K562 (cell line): ENCODE measurements around the gene CCDC138. TPM values are rescaled to one million over a fixed set of nuclear protein-coding genes. Genes with fewer than 3 reads are reported as not detected.

Experiments used
- ATAC-seq: fragments of 200-7000 bp; cut with Tn5 transposase; 3 replicates; pipeline ENCODE4 v1.9.1; 2020; ENCODE audit warnings: moderate library complexity
- BruUV-seq: library from RNA; stranded (reverse); fragments of 400-500 nt; replicated peaks from 2 replicates; lab custom pipeline; 2021; lab: Mats Ljungman, UMichigan
- CTCF ChIA-PET: fragments of 300-600 bp; formaldehyde crosslinking; extraction: SDS; loops from one replicate; lab custom pipeline; 2021; ENCODE audit warnings: low intra/inter-chr PET ratio; lab: Yijun Ruan, JAX
- POLR2A ChIA-PET: fragments of 300-600, 350-650 bp; sonication (Branson Sonifier 250); formaldehyde crosslinking; extraction: SDS; loops from one replicate; lab custom pipeline; 2021; ENCODE audit warnings: antibody characterized with exemption, inconsistent platforms; lab: Yijun Ruan, JAX
- DNase-seq, 4 experiments: peaks; one replicate each; pipeline versions ENCODE4 v3.0.0 to v3.0.0-alpha.2; 2011 to 2018; ENCODE audit warnings: low spot score in 3 of 4, mixed read lengths in 3 of 4; ENCODE audit errors: extremely low read depth in 1 of 4
- FAIRE-seq: peaks from 2 replicates; lab custom pipeline; 2011; peaks lifted over from hg19 to GRCh38; lab: Jason Lieb, UNC
- H2AFZ ChIP-seq: 2 replicates; pipeline ENCODE4 v1.6.0; 2011; ENCODE audit warnings: low read depth, low read length, control low read depth, inconsistent platforms
- H3K27ac ChIP-seq: fragments of 200-600 bp; 3 replicates; pipeline ENCODE4 v1.8.0; 2011; ENCODE audit warnings: low read depth, mild to moderate bottlenecking, control low read depth, inconsistent platforms, low read length, moderate library complexity, mixed read lengths; ENCODE audit errors: extremely low read depth
- H3K27me3 ChIP-seq, 2 experiments: fragments of 300-600 bp in 1 of 2; 2 replicates in 1 of 2; 3 replicates in 1 of 2; pipeline versions ENCODE4 v1.6.0 to v1.8.0; 2011; ENCODE audit warnings: inconsistent platforms in 2 of 2, low read length in 2 of 2, mild to moderate bottlenecking in 1 of 2, mixed read lengths in 1 of 2, moderate library complexity in 1 of 2; ENCODE audit not compliant: control insufficient read depth in 2 of 2, insufficient read depth in 2 of 2
- H3K36me3 ChIP-seq: fragments of 300-600 bp; 3 replicates; pipeline ENCODE4 v1.8.0; 2011; ENCODE audit warnings: mild to moderate bottlenecking, low read length, inconsistent platforms; ENCODE audit not compliant: control insufficient read depth, insufficient read depth
- H3K4me1 ChIP-seq, 2 experiments: fragments of 200-600 bp in 1 of 2; replicated peaks in 1 of 2; 2 replicates in 1 of 2; 3 replicates in 1 of 2; pipeline versions ENCODE4 v1.5.1 to v1.8.0; 2011; ENCODE audit warnings: inconsistent platforms in 2 of 2, low read length in 2 of 2, mild to moderate bottlenecking in 1 of 2, mixed read lengths in 1 of 2, moderate library complexity in 1 of 2; ENCODE audit not compliant: control insufficient read depth in 2 of 2, insufficient read depth in 2 of 2
- H3K4me2 ChIP-seq: 2 replicates; pipeline ENCODE4 v1.6.1; 2011; ENCODE audit warnings: low read length, control low read depth, inconsistent platforms, mixed read lengths; ENCODE audit not compliant: insufficient read depth
- H3K4me3 ChIP-seq: fragments of 200-600 bp; sonication (generic), shearing (Covaris generic); 2 replicates; pipeline ENCODE4 v1.5.1; 2016; ENCODE audit warnings: control low read depth, inconsistent platforms
- H3K79me2 ChIP-seq: fragments of 200-600 bp; 3 replicates; pipeline ENCODE4 v1.8.0; 2011; ENCODE audit warnings: low read length, inconsistent platforms; ENCODE audit not compliant: control insufficient read depth, insufficient read depth
- H3K9ac ChIP-seq, 2 experiments: 2 replicates each; pipeline versions ENCODE4 v1.6.0 to v1.6.1; 2011; ENCODE audit warnings: low read depth in 2 of 2, low read length in 2 of 2, control low read depth in 1 of 2, inconsistent platforms in 1 of 2, mild to moderate bottlenecking in 1 of 2, mixed read lengths in 1 of 2; ENCODE audit not compliant: insufficient read depth in 1 of 2
- H3K9me1 ChIP-seq: one replicate; pipeline ENCODE4 v1.6.0; 2011; ENCODE audit warnings: inconsistent platforms, mild to moderate bottlenecking, low read length, moderate library complexity; ENCODE audit not compliant: control insufficient read depth, insufficient read depth
- H3K9me3 ChIP-seq: replicated peaks from 2 replicates; pipeline ENCODE4 v1.5.1; 2011; ENCODE audit warnings: low read depth, low read length, inconsistent platforms; ENCODE audit not compliant: control insufficient read depth, insufficient read depth
- H4K20me1 ChIP-seq: replicated peaks from 2 replicates; pipeline ENCODE4 v1.6.1; 2011; ENCODE audit warnings: low read length, inconsistent platforms, mixed read lengths; ENCODE audit not compliant: control insufficient read depth, insufficient read depth
- ARID2 ChIP-seq: fragments of 450-650 bp; IDR thresholded peaks from 2 replicates; pipeline ENCODE4 v1.6.1; 2017; ENCODE audit warnings: antibody characterized with exemption, mild to moderate bottlenecking
- BRD4 ChIP-seq: fragments of 200-600 bp; sonication (generic); IDR thresholded peaks from 2 replicates; pipeline ENCODE4 v1.6.1; 2017; ENCODE audit warnings: inconsistent platforms
- CREB5 ChIP-seq: fragments of 250-450 bp; sonication (Bioruptor Pico); IDR thresholded peaks from 2 replicates; pipeline ENCODE4 v1.5.0; 2020; ENCODE audit warnings: mild to moderate bottlenecking
- HMGXB4 ChIP-seq: sonication (generic); formaldehyde crosslinking; IDR thresholded peaks from 2 replicates; pipeline ENCODE4 v1.8.1; 2023; ENCODE audit warnings: mild to moderate bottlenecking, missing genetic modification reagents
- HNRNPUL1 ChIP-seq: fragments of 200-400 bp; formaldehyde crosslinking; IDR thresholded peaks from 2 replicates; pipeline ENCODE4 v1.6.1; 2017; ENCODE audit warnings: low read length
- HOXB6 ChIP-seq: fragments of 250-450 bp; sonication (Bioruptor Pico); IDR thresholded peaks from 2 replicates; pipeline ENCODE4 v1.5.1; 2022; ENCODE audit warnings: mild to moderate bottlenecking, borderline replicate concordance
- ID3 ChIP-seq, 2 experiments: fragments of 250-450 bp in 1 of 2; fragments of 450-650 bp in 1 of 2; sonication (Bioruptor Pico) in 1 of 2; IDR thresholded peaks; 2 replicates each; pipeline versions ENCODE4 v1.6.1 to v1.8.0; 2016 to 2021; ENCODE audit warnings: mild to moderate bottlenecking in 2 of 2, moderate library complexity in 2 of 2, missing compliant biosample characterization in 1 of 2, missing genetic modification characterization in 1 of 2
- KAT2B ChIP-seq: IDR thresholded peaks from one replicate; pipeline ENCODE4 v1.6.1; 2012; ENCODE audit warnings: low read depth, mild to moderate bottlenecking, control low read depth, inconsistent platforms, low read length, moderate library complexity
- KLF10 ChIP-seq: fragments of 250-450 bp; sonication (Bioruptor Pico); IDR thresholded peaks from 2 replicates; pipeline ENCODE4 v1.6.1; 2021; ENCODE audit warnings: matching md5 sums
- NEUROD1 ChIP-seq: fragments of 150-350 bp; IDR thresholded peaks from 2 replicates; pipeline ENCODE4 v1.6.1; 2014; ENCODE audit warnings: borderline replicate concordance, low read length, low read depth; ENCODE audit not compliant: partially characterized antibody
- SOX6 ChIP-seq: fragments of 450-650 bp; IDR thresholded peaks from 2 replicates; pipeline ENCODE4 v1.6.1; 2014; ENCODE audit warnings: mild to moderate bottlenecking
- TCF7L2 ChIP-seq: fragments of 150-350 bp; IDR thresholded peaks from 2 replicates; pipeline ENCODE4 v1.6.1; 2016; ENCODE audit warnings: low read depth, mild to moderate bottlenecking, low read length, moderate library complexity
- ZC3H8 ChIP-seq: fragments of 450-650 bp; IDR thresholded peaks from 2 replicates; pipeline ENCODE4 v1.6.1; 2017
- WGBS: fragments of 100-300 bp; shearing (Covaris generic); methylation state at CpG from one replicate; pipeline ENCODE4 v1.1.6; 2016; ENCODE audit warnings: low coverage, mixed read lengths; ENCODE audit not compliant: insufficient coverage; ENCODE audit errors: missing lambda C conversion rate; 5-methylcytosine and 5-hydroxymethylcytosine counted together
- in situ Hi-C: fragments of 300-500 bp; cut with MboI; formaldehyde crosslinking; loops from 4 replicates; pipeline ENCODE4 v1.15.0; 2018; ENCODE audit warnings: inconsistent platforms, mixed read lengths
- intact Hi-C: fragments of 100-400 bp; cut with micrococcal nuclease; formaldehyde crosslinking; loops from 2 replicates; pipeline ENCODE4 v1.14.2; 2022
- polyA plus RNA-seq, 8 experiments: library from polyadenylated mRNA; depleted of rRNA in 4 of 8; stranded (reverse) in 5 of 8; unstranded in 3 of 8; fragments of >200 nt; fragmentation: Nextera tagmentation in 2 of 8; fragmentation: Illumina TruSeq in 1 of 8; extraction: Ambion mirVana in 2 of 8; extraction: Trizol in 1 of 8; gene quantifications; 2 replicates each; pipeline versions ENCODE4 v1.2.1 to v1.2.3, GENCODE V29; 2011 to 2014; ENCODE audit warnings: inconsistent platforms in 1 of 8, missing spikeins in 1 of 8
- total RNA-seq, 7 experiments: library from RNA; depleted of rRNA in 6 of 7; stranded (reverse); fragments of >200 nt in 6 of 7; fragmentation: Illumina TruSeq in 2 of 7; extraction: Trizol in 2 of 7; gene quantifications; 2 replicates each; pipeline versions ENCODE4 v1.2.1 to v1.2.3, GENCODE V29; 2011 to 2021; ENCODE audit warnings: low replicate concordance in 1 of 7

CCDC138 gene
- total and polyA plus RNA-seq, 9 of the 15 experiments (the other 6 are each of a cell fraction or from before 2014, with no cell fraction given) = 17.5 to 44.6 (median 26.7) TPM

- ChIA-PET CTCF (no interaction called here), POLR2A (no interaction called here)
- DNase-seq = no peak
- H3K4me1 ChIP-seq = no peaks in the 10 kb centered on the region
- intact Hi-C loops = no loop called here
- H4K20me1 ChIP-seq = no peaks in the 10 kb centered on the region
- no peaks in the 10 kb centered on the region for H3K9me3 ChIP-seq
- no peak overlapping the region for H3K4me3 ChIP-seq
- in situ Hi-C loops = no loop called here
- H3K36me3 ChIP-seq = no peaks in the 10 kb centered on the region
- no peak for ATAC-seq
- BruUV-seq = no TSS peak
- no peak overlapping the region for H3K9ac ChIP-seq
- no peak overlapping the region for H3K4me2 ChIP-seq
- WGBS = 0% methylated on average over 5 of the region's 5 CpGs
- no peak overlapping the region for H2AFZ ChIP-seq
- peaks cover 34 to 74% of the 10 kb centered on the region in 2 experiments for H3K27me3 ChIP-seq
- no peak for TF ChIP-seq ID3 (CRISPR knock-in tag; IDR thresholded peaks at IDR 0.05)
- TF ChIP-seq ID3 (tag; IDR thresholded peaks at IDR 0.05) = no peak
- TF ChIP-seq ZC3H8 = no peak
- no peak for TF ChIP-seq HNRNPUL1
- no peak for FAIRE-seq
- H3K79me2 ChIP-seq = no peaks in the 10 kb centered on the region
- no peaks in the 10 kb centered on the region for H3K9me1 ChIP-seq
- H3K27ac ChIP-seq = no peak overlapping the region
These were observed 131.0 kb downstream of the CCDC138 start for GRCh38 chr2:108917526-108917925.

GRCh38 chr2:108918156-108918874 lies 131.7 kb downstream of the CCDC138 start:
- BruUV-seq = no TSS peak
- no peaks in the 10 kb centered on the region for H3K4me1 ChIP-seq
- ATAC-seq (no peak), DNase-seq (no peak), FAIRE-seq (no peak)
- CTCF ChIA-PET = no interaction called here
- intact Hi-C loops (no loop called here), in situ Hi-C loops (no loop called here)
- H2AFZ ChIP-seq = no peak overlapping the region
- H3K36me3 ChIP-seq = no peaks in the 10 kb centered on the region
- H3K27me3 ChIP-seq = peaks cover 35 to 80% of the 10 kb centered on the region in 2 experiments
- no peak overlapping the region for H3K27ac ChIP-seq
- H4K20me1 ChIP-seq = 0 out of 2 replicates have a peak, but pooled peaks cover 3% of the 10 kb centered on the region
- no peaks in the 10 kb centered on the region for H3K9me1 ChIP-seq
- POLR2A ChIA-PET = no interaction called here
- no peak overlapping the region for H3K4me3 ChIP-seq
- H3K4me2 ChIP-seq = no peak overlapping the region
- H3K79me2 ChIP-seq = no peaks in the 10 kb centered on the region
- no peak overlapping the region for H3K9ac ChIP-seq
- WGBS = under 1% methylated on average over 14 of the region's 15 CpGs
- no peaks in the 10 kb centered on the region for H3K9me3 ChIP-seq
- TF ChIP-seq KAT2B (no peak), HOXB6 (CRISPR knock-in tag) (no peak), SOX6 (no peak), TCF7L2 (no peak), BRD4 (no peak), ARID2 (no peak), NEUROD1 (no peak), HMGXB4 (CRISPR knock-in tag) (no peak), CREB5 (CRISPR knock-in tag) (no peak), KLF10 (CRISPR knock-in tag) (no peak)
